ENCODE measurements around the gene SLC6A14.

DNA sequence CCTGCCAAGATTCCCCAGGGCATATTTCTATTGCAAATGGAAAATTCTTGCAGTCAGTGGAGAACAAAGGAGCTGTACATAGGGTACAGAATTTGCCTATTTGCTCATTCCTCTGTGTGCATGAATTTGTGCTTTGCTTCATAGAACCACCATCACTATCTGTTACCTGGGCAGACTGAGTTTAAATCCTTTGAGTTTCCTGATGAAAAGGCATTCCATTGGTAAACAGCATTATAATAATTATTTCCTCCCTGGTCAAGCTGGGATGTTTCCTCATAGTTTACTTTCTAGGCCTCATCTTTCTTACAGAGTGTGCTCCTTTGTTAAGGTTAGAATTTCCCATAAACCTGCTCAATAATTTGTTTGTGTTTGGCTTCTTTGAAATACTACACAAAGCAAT is 809 bp upstream of the SLC6A14 start:
- TF ChIP-seq, protein P1, sequence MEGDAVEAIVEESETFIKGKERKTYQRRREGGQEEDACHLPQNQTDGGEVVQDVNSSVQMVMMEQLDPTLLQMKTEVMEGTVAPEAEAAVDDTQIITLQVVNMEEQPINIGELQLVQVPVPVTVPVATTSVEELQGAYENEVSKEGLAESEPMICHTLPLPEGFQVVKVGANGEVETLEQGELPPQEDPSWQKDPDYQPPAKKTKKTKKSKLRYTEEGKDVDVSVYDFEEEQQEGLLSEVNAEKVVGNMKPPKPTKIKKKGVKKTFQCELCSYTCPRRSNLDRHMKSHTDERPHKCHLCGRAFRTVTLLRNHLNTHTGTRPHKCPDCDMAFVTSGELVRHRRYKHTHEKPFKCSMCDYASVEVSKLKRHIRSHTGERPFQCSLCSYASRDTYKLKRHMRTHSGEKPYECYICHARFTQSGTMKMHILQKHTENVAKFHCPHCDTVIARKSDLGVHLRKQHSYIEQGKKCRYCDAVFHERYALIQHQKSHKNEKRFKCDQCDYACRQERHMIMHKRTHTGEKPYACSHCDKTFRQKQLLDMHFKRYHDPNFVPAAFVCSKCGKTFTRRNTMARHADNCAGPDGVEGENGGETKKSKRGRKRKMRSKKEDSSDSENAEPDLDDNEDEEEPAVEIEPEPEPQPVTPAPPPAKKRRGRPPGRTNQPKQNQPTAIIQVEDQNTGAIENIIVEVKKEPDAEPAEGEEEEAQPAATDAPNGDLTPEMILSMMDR (IDR thresholded peaks at IDR 0.05): no peak
- TF ChIP-seq MXI1 (IDR thresholded peaks at IDR 0.05; ENCODE audit: low read depth, low read length) (no peak), GABPA (IDR thresholded peaks at IDR 0.05; ENCODE audit: low read depth) (no peak), RFX5 (IDR thresholded peaks at IDR 0.05; ENCODE audit: low read length) (no peak), SIN3A (IDR thresholded peaks at IDR 0.05; ENCODE audit: borderline replicate concordance, low read depth, low read length) (no peak), EP300 (IDR thresholded peaks at IDR 0.05; ENCODE audit: borderline replicate concordance in 1 of 2, low read depth in 1 of 2, low read length in 1 of 2) (no peak), JUND (IDR thresholded peaks at IDR 0.05) (no peak), ELF1 (IDR thresholded peaks at IDR 0.05) (no peak)
- TF ChIP-seq, protein P2, sequence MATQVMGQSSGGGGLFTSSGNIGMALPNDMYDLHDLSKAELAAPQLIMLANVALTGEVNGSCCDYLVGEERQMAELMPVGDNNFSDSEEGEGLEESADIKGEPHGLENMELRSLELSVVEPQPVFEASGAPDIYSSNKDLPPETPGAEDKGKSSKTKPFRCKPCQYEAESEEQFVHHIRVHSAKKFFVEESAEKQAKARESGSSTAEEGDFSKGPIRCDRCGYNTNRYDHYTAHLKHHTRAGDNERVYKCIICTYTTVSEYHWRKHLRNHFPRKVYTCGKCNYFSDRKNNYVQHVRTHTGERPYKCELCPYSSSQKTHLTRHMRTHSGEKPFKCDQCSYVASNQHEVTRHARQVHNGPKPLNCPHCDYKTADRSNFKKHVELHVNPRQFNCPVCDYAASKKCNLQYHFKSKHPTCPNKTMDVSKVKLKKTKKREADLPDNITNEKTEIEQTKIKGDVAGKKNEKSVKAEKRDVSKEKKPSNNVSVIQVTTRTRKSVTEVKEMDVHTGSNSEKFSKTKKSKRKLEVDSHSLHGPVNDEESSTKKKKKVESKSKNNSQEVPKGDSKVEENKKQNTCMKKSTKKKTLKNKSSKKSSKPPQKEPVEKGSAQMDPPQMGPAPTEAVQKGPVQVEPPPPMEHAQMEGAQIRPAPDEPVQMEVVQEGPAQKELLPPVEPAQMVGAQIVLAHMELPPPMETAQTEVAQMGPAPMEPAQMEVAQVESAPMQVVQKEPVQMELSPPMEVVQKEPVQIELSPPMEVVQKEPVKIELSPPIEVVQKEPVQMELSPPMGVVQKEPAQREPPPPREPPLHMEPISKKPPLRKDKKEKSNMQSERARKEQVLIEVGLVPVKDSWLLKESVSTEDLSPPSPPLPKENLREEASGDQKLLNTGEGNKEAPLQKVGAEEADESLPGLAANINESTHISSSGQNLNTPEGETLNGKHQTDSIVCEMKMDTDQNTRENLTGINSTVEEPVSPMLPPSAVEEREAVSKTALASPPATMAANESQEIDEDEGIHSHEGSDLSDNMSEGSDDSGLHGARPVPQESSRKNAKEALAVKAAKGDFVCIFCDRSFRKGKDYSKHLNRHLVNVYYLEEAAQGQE (IDR thresholded peaks at IDR 0.05; ENCODE audit: low read depth, low read length): no peak
